GM21825 (cell line): ENCODE data around the gene BRD2.

Experiments used
- ATAC-seq: cut with Tn5 transposase; IDR thresholded peaks from one replicate; pipeline ENCODE4 v1.9.1; 2021; ENCODE audit warnings: mild to moderate bottlenecking, moderate library complexity; ENCODE audit not compliant: unreplicated experiment

The BRD2 gene

DNA sequence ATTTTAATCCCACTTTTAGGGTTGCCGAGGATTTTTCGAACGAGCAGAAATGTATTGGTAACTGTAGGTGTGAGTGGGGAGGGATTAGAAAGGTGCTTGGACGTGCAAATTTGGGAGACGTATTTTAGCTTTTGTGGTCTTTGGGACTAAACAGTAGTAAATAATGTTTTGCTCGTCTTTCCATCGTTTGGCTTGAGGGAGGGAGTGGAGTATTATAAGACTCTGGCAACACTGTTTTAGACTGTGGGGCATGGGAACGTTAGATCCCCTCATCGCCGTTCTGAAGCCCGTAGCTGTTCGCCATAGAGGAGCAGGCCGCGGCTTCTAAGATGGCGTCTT, 2.8 kb downstream of the BRD2 start:
- ATAC-seq: no peak

DNA sequence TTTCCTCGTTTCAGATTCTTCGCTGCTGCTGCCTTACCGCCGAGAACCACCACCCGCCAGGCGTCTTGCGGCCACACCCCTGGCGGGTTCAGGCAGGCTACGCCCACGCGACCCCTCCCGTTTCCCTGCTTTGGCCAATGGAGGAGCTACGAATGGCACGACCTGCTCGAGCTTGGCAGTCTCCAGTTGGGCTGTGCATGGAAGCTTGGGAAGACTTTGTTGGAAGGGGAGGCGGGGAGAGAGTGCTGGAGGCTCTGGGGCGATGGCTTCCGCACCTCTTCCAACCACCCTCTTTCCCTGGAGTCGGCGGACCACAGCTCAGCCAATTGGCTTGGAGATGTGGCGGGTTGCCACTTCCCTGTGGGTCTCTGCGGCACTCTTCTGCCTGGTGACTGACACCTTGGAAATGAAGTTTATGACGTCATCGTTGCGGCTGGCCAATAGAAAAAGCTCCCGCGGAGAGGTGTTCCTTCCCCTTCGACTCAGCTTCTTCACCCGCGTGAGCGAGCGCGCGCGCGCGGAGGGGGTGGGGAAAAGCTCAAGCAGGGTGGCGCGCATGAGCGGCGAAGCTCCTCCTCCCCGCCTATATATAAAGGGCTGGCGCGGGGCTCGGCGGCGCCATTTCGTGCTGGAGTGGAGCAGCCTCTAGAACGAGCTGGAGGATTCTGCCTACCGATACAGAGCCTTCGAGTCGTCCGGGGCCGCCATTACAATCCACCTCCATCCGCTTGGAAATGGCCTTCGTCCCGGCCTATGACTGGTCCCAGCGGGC, 3.4 kb downstream of the BRD2 start:
- ATAC-seq: peak; percentile 32

DNA sequence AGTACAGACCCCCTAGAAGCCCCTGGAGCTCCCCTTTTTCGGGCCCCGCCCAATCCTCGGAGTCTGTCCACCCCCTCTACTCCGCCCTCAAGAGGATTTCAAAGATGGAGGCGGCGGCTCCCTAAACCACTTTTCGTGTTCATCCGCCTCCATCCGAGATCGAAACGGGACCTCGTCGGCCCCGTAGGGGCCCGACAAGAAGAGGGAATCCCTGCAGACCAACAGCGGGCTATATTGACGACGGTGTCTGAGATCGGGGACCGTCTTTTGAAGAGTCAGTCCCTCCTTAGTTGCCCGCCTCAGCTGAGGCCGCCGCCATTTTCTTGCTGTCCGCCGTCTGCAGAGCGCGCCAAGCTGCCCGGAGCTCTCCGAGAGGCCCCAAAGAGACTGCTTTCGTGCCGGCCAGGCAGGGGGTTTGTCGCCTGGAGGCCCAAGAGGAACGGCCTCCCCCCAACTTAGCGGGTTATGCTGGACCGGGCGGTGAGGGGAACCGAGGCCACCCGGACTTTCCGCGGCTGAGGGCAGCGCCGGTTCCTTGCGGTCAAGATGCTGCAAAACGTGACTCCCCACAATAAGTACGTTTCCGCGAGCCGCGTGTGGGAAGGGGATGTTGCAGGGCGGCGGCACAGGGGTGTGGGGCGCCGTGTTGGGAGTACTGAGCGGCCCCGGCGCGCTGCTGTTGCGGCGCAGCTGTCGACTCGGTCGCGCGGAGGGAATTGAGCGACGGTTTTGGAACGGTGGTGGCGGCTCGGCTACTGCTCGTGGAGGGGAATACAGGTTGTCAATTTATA, 4.2 kb downstream of the BRD2 start:
- no peak for ATAC-seq

DNA sequence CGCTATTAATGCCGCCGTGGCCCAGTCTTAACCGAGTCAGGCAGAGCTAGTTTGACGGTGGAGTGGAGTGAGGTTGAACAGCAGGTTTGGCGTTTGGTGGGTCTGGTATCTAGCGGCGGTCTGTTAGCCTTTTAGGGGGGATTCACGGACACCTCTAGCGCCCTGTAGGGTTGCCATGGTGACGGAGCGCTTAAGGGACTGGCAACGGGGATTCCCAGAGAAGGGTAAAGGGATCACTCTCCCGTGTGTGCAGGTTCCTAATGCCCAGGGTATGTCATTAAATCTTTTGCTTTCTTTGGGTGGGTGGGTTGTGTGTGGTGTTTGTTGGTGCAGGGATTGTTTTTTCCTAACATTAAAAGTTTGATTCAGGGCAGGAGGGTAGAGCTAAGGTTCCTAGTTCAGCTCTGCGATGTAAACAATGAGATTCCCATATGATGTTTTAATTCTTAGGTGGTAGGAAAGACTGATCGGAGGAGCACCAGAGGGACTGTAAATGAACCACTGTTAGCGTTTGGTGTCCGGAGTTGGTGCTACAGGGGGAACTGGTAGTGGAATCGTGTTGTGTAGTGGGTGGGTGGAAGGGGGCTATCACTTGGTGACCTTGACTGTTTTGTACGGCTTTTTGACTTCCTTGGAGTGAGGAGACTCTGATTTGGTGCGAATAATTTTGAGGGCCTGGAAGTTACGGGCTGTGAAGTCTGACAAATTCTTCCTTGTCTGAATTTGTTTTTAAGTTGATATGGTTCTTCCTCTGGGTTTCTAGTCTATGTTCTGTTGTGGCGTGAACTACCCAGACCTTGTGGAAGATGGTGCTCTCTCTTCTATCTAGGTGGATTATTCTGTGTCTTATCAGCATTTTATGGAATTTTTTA, 5.0 kb downstream of the BRD2 start:
- no peak for ATAC-seq

DNA sequence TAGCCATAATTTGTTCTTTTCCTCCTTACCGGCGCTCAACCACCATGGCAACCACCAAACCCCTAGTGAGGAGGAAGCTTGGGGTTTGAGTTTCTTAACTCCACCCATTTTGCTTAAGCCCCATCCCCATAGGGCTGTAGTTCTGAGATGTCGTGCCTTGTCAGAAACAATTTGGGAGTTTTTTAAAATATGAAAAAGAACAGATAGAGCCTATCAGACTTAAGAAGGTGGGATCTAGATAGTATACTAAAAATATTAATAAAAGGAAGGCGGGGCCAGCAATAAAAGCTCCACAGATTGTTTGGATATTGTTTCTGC, 5.6 kb downstream of the BRD2 start:
- no peak for ATAC-seq

DNA sequence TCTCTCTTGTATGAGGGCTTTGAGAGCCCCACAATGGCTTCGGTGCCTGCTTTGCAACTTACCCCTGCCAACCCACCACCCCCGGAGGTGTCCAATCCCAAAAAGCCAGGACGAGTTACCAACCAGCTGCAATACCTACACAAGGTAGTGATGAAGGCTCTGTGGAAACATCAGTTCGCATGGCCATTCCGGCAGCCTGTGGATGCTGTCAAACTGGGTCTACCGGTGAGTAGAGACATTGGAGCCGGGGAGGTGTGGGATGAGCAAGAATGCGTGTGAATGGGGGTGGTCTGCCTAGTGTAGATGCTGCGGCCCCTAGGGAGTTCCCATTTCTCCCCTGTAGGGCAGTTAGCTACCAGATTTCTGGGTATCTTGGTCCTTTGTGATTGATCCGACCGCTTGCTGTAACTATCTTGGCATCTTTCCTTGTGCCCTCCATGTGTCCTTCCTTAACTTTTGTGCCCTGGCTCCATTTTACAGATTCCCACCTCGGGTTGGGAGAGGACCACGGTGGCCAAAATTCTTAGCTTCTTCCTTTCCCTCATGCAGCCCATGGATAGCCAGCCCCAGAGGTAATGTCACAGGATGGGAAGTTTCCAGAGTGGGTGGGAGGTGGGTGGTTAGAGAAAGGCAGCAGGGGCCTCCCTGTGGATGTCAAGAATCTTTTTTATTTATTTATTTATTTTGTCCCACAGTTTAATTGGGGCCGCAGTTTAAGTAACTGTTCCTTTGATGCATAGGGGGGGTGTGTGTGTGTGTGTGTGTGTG, 6.3 kb downstream of the BRD2 start:
- no peak for ATAC-seq

DNA sequence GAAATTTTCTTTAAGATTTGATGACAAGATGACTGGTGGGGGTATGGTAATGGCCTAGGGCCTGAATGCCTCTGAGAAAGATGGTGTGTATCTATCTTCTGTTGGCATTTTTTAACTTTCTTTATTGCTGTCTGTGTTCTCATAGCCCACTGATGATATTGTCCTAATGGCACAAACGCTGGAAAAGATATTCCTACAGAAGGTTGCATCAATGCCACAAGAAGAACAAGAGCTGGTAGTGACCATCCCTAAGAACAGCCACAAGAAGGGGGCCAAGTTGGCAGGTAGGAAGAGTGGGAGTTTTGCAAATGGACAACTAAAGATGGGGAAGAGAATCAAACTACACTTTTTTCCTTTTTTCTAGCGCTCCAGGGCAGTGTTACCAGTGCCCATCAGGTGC, 7.5 kb downstream of the BRD2 start:
- ATAC-seq: no peak

DNA sequence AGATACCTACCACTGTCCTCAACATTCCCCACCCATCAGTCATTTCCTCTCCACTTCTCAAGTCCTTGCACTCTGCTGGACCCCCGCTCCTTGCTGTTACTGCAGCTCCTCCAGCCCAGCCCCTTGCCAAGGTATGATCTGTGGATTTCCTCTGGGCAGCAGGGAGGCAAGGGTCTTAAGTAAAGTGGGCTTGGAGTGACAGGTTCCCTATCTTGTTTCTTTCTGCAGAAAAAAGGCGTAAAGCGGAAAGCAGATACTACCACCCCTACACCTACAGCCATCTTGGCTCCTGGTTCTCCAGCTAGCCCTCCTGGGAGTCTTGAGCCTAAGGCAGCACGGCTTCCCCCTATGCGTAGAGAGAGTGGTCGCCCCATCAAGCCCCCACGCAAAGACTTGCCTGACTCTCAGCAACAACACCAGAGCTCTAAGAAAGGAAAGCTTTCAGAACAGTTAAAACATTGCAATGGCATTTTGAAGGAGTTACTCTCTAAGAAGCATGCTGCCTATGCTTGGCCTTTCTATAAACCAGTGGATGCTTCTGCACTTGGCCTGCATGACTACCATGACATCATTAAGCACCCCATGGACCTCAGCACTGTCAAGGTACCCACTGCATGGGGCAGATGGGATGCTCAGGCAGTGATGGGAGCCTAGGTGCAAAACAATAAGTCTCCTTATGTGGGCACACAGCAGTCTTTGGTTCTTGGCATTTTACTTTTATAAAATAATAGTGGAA, 8.1 kb downstream of the BRD2 start:
- ATAC-seq: no peak

DNA sequence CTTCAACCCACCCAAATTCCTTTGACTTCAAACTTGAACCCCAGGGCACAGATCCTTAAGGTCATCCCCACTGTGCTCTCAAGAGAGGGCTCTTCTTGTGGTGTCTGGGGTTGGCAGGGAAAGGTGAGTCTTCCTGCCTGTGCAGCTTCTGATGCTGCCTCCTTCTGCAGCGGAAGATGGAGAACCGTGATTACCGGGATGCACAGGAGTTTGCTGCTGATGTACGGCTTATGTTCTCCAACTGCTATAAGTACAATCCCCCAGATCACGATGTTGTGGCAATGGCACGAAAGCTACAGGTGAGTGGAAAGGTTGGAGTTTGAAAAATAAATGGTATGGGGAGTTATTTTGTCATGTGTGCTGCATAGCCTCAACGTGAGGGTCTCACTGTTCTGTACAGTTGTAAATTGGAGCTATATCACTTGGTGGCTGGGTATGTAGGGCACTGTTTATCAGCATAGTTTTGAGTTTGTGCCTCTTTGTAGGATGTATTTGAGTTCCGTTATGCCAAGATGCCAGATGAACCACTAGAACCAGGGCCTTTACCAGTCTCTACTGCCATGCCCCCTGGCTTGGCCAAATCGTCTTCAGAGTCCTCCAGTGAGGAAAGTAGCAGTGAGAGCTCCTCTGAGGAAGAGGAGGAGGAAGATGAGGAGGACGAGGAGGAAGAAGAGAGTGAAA, 9.0 kb downstream of the BRD2 start:
- ATAC-seq: no peak

DNA sequence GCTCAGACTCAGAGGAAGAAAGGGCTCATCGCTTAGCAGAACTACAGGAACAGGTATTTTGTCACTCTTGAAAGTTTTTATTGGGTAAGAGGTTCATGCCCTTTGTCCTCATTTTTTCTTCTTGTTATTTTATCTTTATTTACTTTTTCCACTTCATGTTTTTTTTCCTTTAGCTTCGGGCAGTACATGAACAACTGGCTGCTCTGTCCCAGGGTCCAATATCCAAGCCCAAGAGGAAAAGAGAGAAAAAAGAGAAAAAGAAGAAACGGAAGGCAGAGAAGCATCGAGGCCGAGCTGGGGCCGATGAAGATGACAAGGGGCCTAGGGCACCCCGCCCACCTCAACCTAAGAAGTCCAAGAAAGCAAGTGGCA, 9.5 kb downstream of the BRD2 start:
- ATAC-seq: no peak

DNA sequence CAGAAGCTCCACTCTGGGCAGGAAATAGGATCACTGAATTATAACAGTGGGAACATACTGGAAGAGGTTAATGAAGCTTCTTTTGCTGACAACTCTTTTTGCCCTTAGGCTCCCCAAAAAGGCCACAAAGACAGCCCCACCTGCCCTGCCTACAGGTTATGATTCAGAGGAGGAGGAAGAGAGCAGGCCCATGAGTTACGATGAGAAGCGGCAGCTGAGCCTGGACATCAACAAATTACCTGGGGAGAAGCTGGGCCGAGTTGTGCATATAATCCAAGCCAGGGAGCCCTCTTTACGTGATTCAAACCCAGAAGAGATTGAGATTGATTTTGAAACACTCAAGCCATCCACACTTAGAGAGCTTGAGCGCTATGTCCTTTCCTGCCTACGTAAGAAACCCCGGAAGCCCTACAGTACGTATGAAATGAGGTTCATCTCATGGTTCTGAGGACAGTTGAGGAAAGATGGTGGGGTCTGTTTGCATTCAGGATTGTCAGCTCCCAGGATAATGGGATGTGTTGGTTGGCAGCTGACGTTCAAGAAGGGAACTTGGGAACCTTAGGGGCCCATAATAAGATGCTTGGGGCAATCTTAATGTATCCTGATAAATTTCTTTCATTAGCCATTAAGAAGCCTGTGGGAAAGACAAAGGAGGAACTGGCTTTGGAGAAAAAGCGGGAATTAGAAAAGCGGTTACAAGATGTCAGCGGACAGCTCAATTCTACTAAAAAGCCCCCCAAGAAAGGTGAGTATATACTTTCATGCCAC, 11.5 kb downstream of the BRD2 start:
- ATAC-seq: no peak

DNA sequence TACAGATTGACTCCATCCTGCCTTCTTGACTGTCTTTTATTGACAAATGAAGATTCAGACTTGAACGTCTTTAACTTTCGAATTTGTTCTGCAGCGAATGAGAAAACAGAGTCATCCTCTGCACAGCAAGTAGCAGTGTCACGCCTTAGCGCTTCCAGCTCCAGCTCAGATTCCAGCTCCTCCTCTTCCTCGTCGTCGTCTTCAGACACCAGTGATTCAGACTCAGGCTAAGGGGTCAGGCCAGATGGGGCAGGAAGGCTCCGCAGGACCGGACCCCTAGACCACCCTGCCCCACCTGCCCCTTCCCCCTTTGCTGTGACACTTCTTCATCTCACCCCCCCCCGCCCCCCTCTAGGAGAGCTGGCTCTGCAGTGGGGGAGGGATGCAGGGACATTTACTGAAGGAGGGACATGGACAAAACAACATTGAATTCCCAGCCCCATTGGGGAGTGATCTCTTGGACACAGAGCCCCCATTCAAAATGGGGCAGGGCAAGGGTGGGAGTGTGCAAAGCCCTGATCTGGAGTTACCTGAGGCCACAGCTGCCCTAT, 12.2 kb downstream of the BRD2 start:
- no peak for ATAC-seq

DNA sequence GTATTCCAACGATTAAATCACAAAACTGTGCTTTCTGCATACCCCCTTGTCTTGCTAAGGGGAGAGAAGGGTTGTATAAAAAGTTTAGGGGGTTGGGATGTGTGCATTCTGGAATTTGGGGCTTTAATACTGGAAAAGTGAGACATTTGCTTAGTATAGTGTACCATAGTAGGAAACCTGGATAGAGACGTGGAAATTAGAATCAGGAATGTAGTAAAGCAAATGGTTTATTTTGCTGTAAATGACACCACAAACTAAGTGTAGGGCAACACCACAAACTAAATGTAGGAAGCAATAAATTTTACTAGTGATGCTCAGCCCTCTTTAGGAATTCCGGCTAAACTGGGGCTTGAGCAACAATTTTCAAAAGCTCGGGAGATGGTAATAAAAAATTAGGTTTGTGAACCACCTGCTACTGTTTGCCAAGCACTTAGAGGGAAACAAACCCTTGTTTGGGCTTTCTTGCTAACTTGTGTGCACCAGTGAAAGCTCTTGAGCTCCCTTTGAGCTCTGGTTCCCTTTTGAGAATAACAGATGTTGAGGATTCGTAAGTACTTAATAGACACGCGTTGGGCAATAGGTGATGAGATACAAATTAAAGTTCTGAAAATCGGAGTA, 13.8 kb downstream of the BRD2 start:
- ATAC-seq: no peak

DNA sequence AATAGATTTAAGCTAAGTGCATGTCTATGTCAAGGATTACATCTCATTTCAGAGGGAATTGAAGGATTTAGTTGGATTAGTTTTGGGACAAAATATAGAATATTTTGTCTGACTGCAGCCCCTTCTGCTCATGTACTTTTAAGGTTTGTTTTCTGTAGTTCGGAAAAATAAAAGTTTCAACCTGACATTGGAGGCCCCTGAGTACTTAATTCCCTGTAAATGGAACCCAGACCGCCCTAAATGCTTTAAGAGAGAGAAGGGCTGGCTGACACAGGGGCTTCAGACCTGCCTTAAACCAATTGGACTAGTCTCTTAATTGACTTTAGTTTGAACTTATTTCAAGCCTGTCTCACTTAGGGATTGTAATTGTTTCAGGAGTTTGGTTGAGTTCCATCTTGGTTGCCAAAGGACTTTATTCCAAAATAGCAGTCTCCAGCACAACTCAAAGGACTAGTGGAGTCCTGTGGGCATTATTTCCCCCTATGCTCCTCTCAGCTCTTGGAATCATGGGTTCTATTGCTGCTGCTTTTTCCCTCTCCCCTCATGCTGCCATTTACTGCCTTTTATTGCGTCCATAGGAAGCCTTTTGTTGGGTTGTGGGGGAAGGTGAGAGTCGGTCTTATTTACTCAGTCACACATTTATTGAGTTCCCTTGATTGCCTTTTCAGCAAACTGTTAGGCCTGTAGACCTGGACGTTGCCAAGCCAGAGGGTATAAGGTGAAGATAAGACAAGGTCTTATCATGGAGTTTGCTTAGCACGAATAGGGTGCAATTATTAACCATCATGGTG, 14.5 kb downstream of the BRD2 start:
- no peak for ATAC-seq

DNA sequence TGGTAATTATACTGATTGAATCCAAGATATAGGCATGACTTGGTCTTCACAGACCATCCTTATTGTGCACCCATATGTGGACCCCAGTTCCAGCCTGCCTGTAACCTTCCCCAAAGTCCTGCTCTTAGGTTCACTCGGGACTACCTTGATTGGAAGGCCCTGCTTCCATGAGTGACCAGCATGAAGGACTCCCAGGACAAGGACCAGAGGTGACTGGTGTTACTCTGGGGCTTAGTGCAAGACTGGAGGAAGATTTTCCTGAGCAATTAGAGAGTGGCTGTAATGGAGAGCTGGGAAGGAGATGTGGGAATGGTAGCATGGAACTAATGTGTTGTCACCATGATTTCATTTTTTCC, 15.1 kb downstream of the BRD2 start:
- no peak for ATAC-seq

DNA sequence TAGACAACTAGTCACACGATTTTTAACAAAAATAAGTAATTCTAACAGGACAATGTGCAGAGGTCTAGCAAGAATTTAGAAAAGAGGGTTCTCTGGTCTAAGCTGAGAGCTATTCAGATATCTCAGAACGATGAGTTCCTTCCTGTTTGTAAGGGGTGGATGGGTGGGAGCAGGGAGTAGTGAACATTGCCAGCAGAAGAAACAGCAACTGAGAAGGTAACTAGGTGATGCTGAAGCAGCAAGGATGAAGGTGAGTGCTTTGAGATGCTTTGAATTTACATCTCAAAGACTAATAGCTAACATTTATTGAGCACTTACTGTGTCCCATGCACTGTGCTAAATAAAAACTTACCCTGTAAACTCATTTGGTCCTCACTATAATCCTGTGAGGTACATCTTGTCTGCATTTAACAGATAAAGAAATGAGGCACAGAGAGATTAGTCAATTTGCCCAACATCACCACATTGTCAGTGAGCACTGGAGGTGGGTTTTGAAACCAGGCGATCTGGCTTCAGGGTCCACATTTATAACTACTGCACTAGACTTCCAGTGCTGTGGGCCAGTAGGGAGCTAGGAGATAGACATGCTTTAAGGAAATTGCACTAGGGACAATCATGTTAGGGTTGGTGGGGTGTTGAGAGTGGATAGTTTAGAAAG, 15.7 kb downstream of the BRD2 start:
- peak; percentile 19 for ATAC-seq
